Stimulated activated CD4-positive, alpha-beta T cell treated with anti-CD3 and anti-CD28 coated beads, TNF-alpha, amount 100 ng/mL, for 24 hours (primary cell): ENCODE data around the gene ZBTB9.
"Not testable (repeated sequence)": the region's sequence is repeated elsewhere in the genome, so short reads cannot be mapped to it uniquely, and the experiment has no call there.

Source experiments
- DNase-seq, 3 experiments: peaks; one replicate each; pipeline ENCODE4 v3.0.0-alpha.2; 2020; ENCODE audit warnings: low read depth in 3 of 3

ZBTB9 gene

DNA sequence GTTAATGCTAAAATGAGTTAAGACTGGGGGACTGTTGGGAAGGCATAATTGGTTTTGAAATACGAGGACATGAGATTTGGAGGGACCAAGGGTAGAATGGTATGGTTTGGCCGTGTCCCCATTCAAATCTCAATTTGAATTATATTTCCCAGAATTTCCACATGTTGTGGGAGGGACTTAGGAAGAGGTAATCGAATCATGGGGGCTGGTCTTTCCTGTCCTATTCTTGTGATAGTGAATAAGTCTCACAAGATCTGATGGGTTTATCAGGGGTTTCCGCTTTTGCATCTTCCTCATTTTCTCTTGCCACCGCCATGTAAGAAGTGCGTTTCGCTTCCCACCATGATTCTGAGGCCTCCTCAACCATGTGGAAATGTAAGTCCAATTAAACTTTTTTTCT lies 12.7 kb downstream of the ZBTB9 start:
- DNase-seq, result no peak

DNA sequence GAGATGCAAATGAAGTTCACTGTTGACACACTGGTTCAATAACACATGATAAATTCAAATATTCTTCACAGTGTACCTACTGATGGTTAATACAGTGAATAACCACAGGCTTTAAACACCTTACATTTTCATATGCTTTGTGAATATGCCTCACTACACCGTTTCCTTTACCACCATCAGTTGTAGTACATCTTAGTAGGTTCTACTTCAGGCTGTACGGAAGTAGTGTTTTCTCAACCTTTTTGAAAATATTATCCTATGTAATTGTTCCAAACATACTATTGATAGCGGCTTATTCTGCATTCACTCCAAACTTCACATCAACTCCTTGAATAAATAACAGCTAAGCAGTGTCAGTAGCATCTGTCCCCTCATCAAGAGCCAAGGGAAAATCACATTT lies 15.3 kb downstream of the ZBTB9 start:
- no peak for DNase-seq

DNA sequence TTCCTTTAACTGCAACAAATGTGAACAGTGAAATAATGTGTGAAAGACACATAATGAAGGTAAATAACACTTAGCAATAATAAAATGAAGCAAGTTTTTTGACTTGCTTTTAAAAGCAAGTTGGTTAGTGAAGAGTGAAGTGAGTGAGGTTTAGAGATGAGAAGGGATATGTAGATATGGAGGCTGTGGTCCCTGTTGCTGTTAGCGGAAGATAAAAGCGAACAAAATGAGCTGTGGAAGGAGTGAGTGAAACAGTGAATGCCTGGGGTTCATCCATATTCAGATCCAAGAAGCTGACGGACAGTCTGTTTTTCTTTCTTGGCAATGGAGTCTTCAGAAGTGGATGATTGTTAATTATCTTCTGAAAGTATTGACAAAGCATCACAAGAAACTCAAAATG lies 23.5 kb downstream of the ZBTB9 start:
- no peak for DNase-seq

DNA sequence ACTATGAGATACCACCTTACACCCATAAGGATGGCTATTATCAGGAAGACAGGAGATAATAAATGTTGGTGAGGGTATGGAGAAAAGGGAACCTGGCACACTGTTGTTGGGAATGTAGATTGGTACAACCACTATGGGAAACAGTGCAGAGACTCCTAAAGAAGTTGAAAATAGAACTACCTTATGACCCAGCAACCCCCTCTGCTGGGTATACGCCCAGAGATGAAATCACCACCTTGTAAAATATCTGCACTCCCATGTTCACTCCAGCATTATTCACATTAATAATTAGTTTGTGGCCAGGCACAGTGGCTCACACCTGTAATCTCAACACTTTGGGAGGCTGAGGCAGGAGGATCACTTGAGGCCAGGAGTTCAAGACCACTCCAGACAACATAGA lies 26.8 kb downstream of the ZBTB9 start:
- DNase-seq, result no peak

DNA sequence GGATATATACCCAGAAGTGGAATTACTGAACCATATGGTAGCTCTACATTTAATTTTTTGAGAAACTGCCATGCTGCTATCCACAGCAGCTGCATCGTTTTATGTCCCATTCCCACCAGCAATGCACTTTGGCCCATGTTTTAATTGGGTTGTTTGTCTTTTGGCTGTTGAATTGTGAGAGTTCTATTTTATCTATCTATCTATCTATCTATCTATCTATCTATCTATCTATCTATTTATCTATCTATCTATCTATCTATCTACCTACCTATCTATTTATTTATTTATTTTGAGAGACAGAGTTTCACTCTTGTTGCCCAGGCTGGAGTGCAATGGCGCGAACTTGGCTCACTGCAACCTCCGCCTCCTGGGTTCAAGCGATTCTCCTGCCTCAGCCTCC lies 28.2 kb downstream of the ZBTB9 start:
- DNase-seq, result not testable (repeated sequence)

DNA sequence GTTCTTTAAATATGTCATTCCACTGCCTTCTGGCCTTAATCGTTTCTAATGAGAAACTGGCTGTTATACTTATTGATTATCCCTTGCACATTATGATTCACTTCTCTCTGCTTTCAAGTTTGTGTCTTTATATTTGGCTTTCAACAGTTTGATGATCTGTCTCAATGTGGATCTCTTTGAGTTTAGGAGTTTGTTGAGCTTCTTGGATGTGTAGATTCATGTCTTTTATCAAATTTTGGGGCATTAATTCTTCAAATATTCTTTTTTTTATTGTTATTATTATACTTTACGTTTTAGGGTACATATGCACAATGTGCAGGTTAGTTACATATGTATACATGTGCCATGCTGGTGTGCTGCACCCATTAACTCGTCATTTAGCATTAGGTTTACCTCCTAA lies 29.3 kb downstream of the ZBTB9 start:
- no peak for DNase-seq

DNA sequence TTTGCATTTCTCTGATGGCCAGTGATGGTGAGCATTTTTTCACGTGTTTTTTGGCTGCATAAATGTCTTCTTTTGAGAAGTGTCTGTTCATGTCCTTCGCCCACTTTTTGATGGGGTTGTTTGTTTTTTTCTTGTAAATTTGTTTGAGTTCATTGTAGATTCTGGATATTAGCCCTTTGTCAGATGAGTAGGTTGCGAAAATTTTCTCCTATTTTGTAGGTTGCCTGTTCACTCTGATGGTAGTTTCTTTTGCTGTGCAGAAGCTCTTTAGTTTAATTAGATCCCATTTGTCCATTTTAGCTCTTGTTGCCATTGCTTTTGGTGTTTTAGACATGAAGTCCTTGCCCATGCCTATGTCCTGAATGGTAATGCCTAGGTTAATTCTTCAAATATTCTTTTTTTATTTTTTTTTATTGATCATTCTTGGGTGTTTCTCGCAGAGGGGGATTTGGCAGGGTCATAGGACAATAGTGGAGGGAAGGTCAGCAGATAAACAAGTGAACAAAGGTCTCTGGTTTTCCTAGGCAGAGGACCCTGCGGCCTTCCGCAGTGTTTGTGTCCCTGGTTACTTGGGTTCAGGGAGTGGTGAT lies 30.4 kb downstream of the ZBTB9 start:
- DNase-seq, result not testable (repeated sequence)

DNA sequence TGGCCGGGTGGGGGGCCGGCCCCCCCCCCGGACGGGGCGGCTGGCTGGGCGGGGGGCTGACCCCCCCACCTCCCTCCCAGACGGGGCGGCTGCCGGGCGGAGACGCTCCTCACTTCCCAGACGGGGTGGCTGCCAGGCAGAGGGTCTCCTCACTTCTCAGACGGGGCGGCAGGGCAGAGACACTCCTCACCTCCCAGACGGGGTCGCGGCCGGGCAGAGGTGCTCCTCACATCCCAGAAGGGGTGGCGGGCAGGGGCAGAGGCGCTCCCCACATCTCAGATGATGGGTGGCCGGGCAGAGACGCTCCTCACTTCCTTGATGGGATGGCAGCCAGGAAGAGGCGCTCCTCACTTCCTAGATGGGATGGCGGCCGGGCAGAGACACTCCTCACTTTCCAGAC lies 31.3 kb downstream of the ZBTB9 start:
- not testable (repeated sequence) for DNase-seq

DNA sequence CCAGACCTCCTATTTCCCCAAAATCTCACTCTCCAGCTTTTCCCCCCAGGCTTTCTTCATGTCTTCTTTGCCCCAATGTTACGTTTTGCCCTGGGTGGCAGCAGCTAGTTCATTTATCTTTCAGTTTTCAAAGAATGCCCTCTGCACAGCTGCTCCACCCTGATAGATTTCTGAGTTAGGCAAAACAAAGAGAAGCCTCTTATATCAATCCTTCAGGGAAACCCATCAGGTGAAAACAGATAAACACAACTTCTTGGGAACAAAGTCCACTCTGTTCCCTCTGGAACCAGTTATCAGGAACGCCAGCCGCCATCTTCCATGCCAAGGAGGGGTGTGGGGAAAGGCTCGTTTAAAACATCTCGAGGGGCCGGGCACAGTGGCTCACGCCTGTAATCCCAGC lies 34.0 kb downstream of the ZBTB9 start:
- no peak for DNase-seq

DNA sequence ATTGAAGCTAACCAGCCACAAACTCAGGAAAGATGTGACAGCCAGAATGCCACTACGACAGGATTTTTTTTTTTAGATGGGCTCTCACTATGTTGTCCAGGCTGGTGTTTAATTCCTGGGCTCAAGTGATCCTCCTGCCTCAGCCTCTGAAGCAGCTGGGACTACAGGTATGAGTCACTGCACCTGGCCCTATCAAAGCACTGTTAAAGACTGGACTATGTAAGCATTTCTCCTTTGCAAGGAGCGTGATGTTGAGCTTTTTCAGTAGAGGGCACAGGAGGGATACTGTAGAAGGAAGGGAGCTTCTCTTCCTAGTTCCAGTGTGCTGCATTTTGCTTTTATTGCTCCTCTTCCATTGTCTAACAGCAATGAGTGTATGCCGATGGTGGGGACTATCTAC lies 35.8 kb downstream of the ZBTB9 start:
- no peak for DNase-seq

DNA sequence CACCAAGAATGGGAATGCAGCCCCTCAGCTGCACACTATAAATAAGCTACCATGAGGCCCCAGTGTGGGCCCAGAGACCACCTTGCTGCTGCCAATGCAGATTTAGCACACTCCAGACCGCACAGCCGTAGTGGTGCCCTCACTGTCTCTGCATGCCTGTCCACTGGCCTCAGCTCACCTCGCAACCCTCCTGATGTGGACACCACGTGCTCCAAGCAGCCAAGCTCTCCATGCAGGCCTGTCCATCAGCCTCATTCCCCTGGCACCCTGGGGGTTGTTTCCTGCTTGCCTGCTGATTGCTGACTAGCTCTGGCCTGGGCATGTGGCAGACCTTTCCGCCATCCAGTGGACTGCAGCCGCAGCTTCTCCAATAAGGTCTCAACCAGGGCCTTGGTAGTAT lies 36.2 kb downstream of the ZBTB9 start:
- DNase-seq, result no peak

DNA sequence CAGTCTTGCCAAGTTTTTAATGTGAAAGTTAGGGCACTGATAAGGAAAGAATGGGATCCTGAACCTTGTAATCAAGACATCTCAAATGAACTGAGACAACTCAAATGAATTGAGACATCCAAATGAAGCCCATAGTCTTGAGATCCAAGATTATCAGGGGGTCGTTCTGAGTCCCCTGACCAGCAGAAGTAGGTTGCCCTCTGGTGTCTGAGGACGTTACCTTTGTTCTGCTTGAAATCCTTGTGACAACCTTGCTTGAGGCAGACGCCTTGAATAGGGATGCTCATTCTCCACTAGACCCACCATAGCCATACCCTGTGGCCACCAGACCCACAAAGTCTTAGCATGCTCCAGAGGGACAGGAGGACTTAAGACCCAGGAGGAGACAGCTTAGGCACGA lies 37.7 kb downstream of the ZBTB9 start:
- DNase-seq, result no peak

DNA sequence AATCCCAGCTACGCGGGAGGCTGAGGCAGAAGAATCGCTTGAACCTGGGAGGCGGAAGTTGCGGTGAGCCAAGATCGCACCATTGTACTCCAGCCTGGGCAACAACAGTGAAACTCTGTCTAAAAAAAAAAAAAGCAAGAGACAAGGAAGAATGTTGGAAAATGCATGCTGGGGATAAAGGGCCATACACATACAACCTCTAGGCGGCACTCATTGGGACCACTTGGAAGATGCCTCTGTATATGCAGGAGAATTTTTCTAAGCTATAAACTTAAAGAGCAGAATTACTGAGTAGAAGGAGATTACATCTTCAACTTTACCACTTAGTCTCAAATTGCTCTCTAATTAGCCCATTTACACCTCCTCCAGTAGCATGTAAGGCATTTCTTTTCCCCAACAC lies 42.8 kb downstream of the ZBTB9 start:
- DNase-seq, result no peak

DNA sequence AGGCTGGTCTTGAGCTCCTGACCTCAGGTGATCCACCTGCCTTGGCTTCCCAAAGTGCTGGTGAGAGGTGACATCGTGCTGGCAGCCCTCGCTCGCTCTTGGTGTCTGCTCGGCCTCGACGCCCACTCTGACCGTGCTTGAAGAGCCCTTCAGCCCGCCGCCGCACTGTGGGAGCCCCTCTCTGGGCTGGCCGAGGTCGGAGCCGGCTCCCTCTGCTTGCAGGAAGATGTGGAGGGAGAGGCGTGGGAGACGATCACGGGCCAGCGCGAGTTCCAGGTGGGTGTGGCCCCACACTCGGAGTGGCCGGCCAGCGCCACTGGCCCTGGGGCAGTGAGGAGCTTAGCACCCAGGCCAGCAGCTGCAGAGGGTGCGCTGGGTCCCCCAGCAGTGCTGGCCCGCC lies 48.1 kb downstream of the ZBTB9 start:
- DNase-seq, result no peak

DNA sequence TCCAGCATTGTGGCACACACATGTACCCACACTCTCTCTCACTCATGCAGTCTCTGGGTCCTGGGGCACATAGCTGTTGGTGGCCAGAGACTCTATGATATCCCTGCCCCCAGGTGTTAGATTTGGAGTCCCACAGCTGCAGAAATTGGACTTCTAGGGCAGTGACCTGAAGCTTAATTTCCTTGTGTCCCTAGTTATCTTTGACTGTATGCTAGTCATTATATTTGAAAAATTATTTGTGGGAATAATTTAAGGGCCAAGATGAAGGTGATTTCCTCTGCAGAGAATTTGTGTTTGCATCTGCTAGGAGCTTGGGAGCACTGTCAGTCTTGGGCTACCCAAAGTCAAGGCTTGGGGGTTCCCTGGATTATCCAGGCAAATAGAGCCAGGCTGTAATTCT lies 50.1 kb downstream of the ZBTB9 start:
- DNase-seq, result no peak

DNA sequence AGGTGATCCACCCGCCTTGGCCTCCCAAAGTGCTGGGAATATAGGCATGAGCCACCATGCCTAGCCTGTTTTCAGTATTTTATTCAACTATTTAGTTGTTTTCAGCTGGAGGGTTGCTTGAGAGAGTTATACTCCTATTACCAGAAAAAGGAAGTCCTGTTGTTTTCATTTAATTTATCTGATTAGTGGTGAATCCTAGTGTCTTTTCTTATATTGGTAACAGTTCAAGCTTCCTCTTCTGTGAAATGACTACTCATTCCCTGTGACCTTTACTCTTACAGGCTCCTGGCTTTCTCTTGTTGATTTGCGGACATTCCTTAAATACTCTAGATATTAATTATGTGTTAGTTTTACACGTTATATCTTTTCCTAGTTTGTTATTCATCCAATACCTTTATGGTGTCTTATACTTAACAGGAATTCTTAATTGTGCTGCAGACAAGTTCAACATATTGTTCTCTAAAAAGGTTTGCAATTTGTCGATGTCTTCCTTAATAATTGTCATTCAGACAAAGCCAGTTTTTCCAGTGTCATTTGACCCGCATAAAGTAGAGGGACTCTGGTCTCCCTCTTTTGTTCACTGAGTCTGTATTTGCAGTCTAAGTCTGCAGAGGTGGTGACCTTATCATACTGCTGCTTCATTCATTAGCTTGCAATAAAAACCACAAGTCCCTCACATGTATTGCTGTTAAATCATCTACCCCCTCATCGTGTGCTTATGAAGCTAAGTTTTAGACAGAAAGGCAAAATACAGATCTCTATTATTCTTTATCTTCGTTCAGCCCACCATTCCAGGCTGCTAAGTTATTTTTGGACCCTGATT lies 51.4 kb downstream of the ZBTB9 start:
- DNase-seq, result no peak
